ENCODE measurements around the gene CATSPERZ. TPM values are rescaled to one million over a fixed set of nuclear protein-coding genes. Genes with fewer than 3 reads are reported as not detected.

CATSPERZ gene
- total and polyA plus RNA-seq, 2 of the 13 experiments (the other 11 are each of a cell fraction or from before 2014, with no cell fraction given) = 0.22 to 0.48 TPM

- TF ChIP-seq AHDC1 (CRISPR knock-in tag; IDR thresholded peaks at IDR 0.05; ENCODE audit: borderline replicate concordance) = no peak
- peak; percentile 53; the same call in 1 of the 2 replicates for TF ChIP-seq DRAP1 (CRISPR knock-in tag; IDR thresholded peaks at IDR 0.05)
- no peak for TF ChIP-seq DDIT3 (CRISPR knock-in tag; IDR thresholded peaks at IDR 0.05)
- TF ChIP-seq, protein P1, sequence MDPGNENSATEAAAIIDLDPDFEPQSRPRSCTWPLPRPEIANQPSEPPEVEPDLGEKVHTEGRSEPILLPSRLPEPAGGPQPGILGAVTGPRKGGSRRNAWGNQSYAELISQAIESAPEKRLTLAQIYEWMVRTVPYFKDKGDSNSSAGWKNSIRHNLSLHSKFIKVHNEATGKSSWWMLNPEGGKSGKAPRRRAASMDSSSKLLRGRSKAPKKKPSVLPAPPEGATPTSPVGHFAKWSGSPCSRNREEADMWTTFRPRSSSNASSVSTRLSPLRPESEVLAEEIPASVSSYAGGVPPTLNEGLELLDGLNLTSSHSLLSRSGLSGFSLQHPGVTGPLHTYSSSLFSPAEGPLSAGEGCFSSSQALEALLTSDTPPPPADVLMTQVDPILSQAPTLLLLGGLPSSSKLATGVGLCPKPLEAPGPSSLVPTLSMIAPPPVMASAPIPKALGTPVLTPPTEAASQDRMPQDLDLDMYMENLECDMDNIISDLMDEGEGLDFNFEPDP (CRISPR knock-in tag; conservative IDR thresholded peaks at IDR 0.05) = no peak
- TF ChIP-seq ZNF260 (CRISPR knock-in tag; IDR thresholded peaks at IDR 0.05; ENCODE audit: borderline replicate concordance, low read depth) = no peak
- no peak for TF ChIP-seq GPN1 (CRISPR knock-in tag; IDR thresholded peaks at IDR 0.05; ENCODE audit: borderline replicate concordance)
- peak; percentile 43; the same call in 1 of the 2 replicates for TF ChIP-seq ZNF329 (CRISPR knock-in tag; IDR thresholded peaks at IDR 0.05; ENCODE audit: low read depth)
- TF ChIP-seq, protein P2, sequence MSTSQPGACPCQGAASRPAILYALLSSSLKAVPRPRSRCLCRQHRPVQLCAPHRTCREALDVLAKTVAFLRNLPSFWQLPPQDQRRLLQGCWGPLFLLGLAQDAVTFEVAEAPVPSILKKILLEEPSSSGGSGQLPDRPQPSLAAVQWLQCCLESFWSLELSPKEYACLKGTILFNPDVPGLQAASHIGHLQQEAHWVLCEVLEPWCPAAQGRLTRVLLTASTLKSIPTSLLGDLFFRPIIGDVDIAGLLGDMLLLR (CRISPR knock-in tag; IDR thresholded peaks at IDR 0.05) = peak; percentile 47; the same call in 1 of the 2 replicates
- peak; percentile 78 for TF ChIP-seq HNRNPLL (IDR thresholded peaks at IDR 0.05; ENCODE audit: low read depth, low read length, poor library complexity, severe bottlenecking)
- TF ChIP-seq TARDBP (CRISPR knock-in tag; IDR thresholded peaks at IDR 0.05) = peak; percentile 28; the same call in 1 of the 2 replicates
- no peak for TF ChIP-seq ZNF652 (CRISPR knock-in tag; IDR thresholded peaks at IDR 0.05; ENCODE audit: borderline replicate concordance, low read depth)
- TF ChIP-seq, protein P3, sequence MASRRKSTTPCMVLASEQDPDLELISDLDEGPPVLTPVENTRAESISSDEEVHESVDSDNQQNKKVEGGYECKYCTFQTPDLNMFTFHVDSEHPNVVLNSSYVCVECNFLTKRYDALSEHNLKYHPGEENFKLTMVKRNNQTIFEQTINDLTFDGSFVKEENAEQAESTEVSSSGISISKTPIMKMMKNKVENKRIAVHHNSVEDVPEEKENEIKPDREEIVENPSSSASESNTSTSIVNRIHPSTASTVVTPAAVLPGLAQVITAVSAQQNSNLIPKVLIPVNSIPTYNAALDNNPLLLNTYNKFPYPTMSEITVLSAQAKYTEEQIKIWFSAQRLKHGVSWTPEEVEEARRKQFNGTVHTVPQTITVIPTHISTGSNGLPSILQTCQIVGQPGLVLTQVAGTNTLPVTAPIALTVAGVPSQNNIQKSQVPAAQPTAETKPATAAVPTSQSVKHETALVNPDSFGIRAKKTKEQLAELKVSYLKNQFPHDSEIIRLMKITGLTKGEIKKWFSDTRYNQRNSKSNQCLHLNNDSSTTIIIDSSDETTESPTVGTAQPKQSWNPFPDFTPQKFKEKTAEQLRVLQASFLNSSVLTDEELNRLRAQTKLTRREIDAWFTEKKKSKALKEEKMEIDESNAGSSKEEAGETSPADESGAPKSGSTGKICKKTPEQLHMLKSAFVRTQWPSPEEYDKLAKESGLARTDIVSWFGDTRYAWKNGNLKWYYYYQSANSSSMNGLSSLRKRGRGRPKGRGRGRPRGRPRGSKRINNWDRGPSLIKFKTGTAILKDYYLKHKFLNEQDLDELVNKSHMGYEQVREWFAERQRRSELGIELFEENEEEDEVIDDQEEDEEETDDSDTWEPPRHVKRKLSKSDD (CRISPR knock-in tag; IDR thresholded peaks at IDR 0.05; ENCODE audit: low read depth) = no peak
- TF ChIP-seq ZSCAN31 (CRISPR knock-in tag; IDR thresholded peaks at IDR 0.05; ENCODE audit: low read depth) = 0 out of 2 replicates have a peak, but pooled peaks have one; percentile 48
- TF ChIP-seq RBFOX2 (IDR thresholded peaks at IDR 0.05; ENCODE audit: low read depth, low read length) = peak; percentile 85
- 0 out of 2 replicates have a peak, but pooled peaks have one; percentile 67 for TF ChIP-seq HIVEP1 (CRISPR knock-in tag; IDR thresholded peaks at IDR 0.05)
Measured at GRCh38 chr11:64305691-64306562, 5.8 kb downstream of the CATSPERZ start (continued).

All from HepG2 (cell line).